K562 treated with DMSO at 1 percent for 12 hours (cell line): Measurements from ENCODE around the gene TMEM45A. TPM values are rescaled to one million over a fixed set of nuclear protein-coding genes. Genes with fewer than 3 reads are reported as not detected.

Experiments
- total RNA-seq: library from RNA; unstranded; fragments of 300-600 nt; gene quantifications from 2 replicates; pipeline ENCODE4 v1.2.3, GENCODE V29; 2022; ENCODE audit not compliant: insufficient read depth

The TMEM45A gene
- total RNA-seq = 2.9 and 3.0 TPM in 2 replicates

GRCh38 chr3:100492059-100493006 lies at the start of gene TMEM45A:
TMEM45A (plus strand) TSS chr3:100492619; CDS start chr3:100555212, 62,593 bp downstream.

GRCh38 chr3:100609305-100609704 lies 116.9 kb downstream of the TMEM45A start, which contains the start of gene ADGRG7:
ADGRG7 (plus strand) TSS chr3:100609601; CDS start chr3:100609857, 256 bp downstream.

Other genes starting within 250 kb of the TMEM45A start
- gene TBC1D23, start 231.6 kb upstream of the TMEM45A start, total RNA-seq = 8.0 and 17.9 TPM in 2 replicates
- gene NIT2, start 157.9 kb upstream of the TMEM45A start, total RNA-seq = 5.3 and 13.3 TPM in 2 replicates
- 10.2 and 27.8 TPM in 2 replicates for gene TOMM70, start 91.5 kb upstream of the TMEM45A start, total RNA-seq
- gene LNP1, start 91.1 kb upstream of the TMEM45A start, total RNA-seq = 1.2 and 5.6 TPM in 2 replicates
- not detected in 2 replicates for gene ADGRG7, start 117.0 kb downstream of the TMEM45A start, total RNA-seq
- 37.1 and 84.4 TPM in 2 replicates for gene TFG, start 216.9 kb downstream of the TMEM45A start, total RNA-seq